Retinal pigment epithelial cell (primary cell): ENCODE results near the gene EEF2KMT.
A peak's percentile ranks its signal among the peaks of the same experiment; 100 is the strongest.
"Not testable (repeated sequence)": the region's sequence is repeated elsewhere in the genome, so short reads cannot be mapped to it uniquely, and the experiment has no call there.

Experiments used
- DNase-seq: peaks from one replicate; pipeline ENCODE4 v3.0.0-alpha.2; 2010; ENCODE audit warnings: low read depth
- H3K4me3 ChIP-seq: 2 replicates; pipeline ENCODE4 v1.5.1; 2011; ENCODE audit warnings: mild to moderate bottlenecking, low read length, control low read depth, moderate library complexity
- CTCF ChIP-seq: conservative IDR thresholded peaks from 2 replicates; pipeline ENCODE4 v1.5.1; 2011; ENCODE audit warnings: low read depth, low read length, control low read depth, inconsistent platforms

Gene EEF2KMT

GRCh38 chr16:5098221-5099159, 895 bp upstream of the EEF2KMT start:
- not testable (repeated sequence) for DNase-seq
- peak overlapping the region; percentile 56 for H3K4me3 ChIP-seq

GRCh38 chr16:5097061-5097469, 530 bp downstream of the EEF2KMT start:
- peak overlapping the region; percentile 60 for H3K4me3 ChIP-seq
- not testable (repeated sequence) for DNase-seq

- DNase-seq = not testable (repeated sequence)
- peak overlapping the region; percentile 60 for H3K4me3 ChIP-seq
Observed at GRCh38 chr16:5096437-5097060, 1.0 kb downstream of the EEF2KMT start.

GRCh38 chr16:5095145-5095830, 2.3 kb downstream of the EEF2KMT start:
- DNase-seq = not testable (repeated sequence)

GRCh38 chr16:5093746-5094145, 3.8 kb downstream of the EEF2KMT start:
- H3K4me3 ChIP-seq, DNase-seq: not testable (repeated sequence)

More at GRCh38 chr16:5095145-5095830, 2.3 kb downstream of the EEF2KMT start:
- not testable (repeated sequence) for H3K4me3 ChIP-seq

GRCh38 chr16:5093081-5093480, 4.5 kb downstream of the EEF2KMT start:
- not testable (repeated sequence) for H3K4me3 ChIP-seq, DNase-seq

- DNase-seq, H3K4me3 ChIP-seq: not testable (repeated sequence)
Observed at GRCh38 chr16:5090592-5090991, 7.0 kb downstream of the EEF2KMT start.

- H3K4me3 ChIP-seq, DNase-seq: not testable (repeated sequence)
Observed at GRCh38 chr16:5089911-5090555, 7.6 kb downstream of the EEF2KMT start.

- H3K4me3 ChIP-seq, DNase-seq: not testable (repeated sequence)
Observed at GRCh38 chr16:5088936-5089335, 8.7 kb downstream of the EEF2KMT start.

- H3K4me3 ChIP-seq, DNase-seq: not testable (repeated sequence)
Observed at GRCh38 chr16:5088086-5088790, 9.4 kb downstream of the EEF2KMT start.

GRCh38 chr16:5085716-5086115, 11.9 kb downstream of the EEF2KMT start:
- H3K4me3 ChIP-seq, DNase-seq: not testable (repeated sequence)

- peak; percentile 65 for TF ChIP-seq CTCF
- not testable (repeated sequence) for DNase-seq
Observed at GRCh38 chr16:5084802-5085201, 12.8 kb downstream of the EEF2KMT start.

GRCh38 chr16:5084099-5084731, 13.4 kb downstream of the EEF2KMT start:
- not testable (repeated sequence) for H3K4me3 ChIP-seq, DNase-seq

More at GRCh38 chr16:5084802-5085201, 12.8 kb downstream of the EEF2KMT start:
- not testable (repeated sequence) for H3K4me3 ChIP-seq

GRCh38 chr16:5083646-5084045, 13.9 kb downstream of the EEF2KMT start:
- DNase-seq, H3K4me3 ChIP-seq: not testable (repeated sequence)

- H3K4me3 ChIP-seq, DNase-seq: not testable (repeated sequence)
Observed at GRCh38 chr16:5080996-5081395, 16.6 kb downstream of the EEF2KMT start.

GRCh38 chr16:5080461-5080860, 17.1 kb downstream of the EEF2KMT start:
- not testable (repeated sequence) for H3K4me3 ChIP-seq, DNase-seq
